GM12878 (cell line): ENCODE data around the gene MBOAT7.

Source experiments
- IRF5 ChIP-seq: fragments of 450-650 bp; IDR thresholded peaks from 2 replicates; pipeline ENCODE4 v1.6.1; 2017; ENCODE audit warnings: borderline replicate concordance
- SIX5 ChIP-seq: IDR thresholded peaks from 2 replicates; pipeline ENCODE4 v1.6.1; 2011; ENCODE audit warnings: mild to moderate bottlenecking, low read depth, low read length, moderate library complexity; ENCODE audit not compliant: severe bottlenecking
- SMARCA5 ChIP-seq: fragments of 450-650 bp; IDR thresholded peaks from 2 replicates; pipeline ENCODE4 v1.6.1; 2017; ENCODE audit warnings: mild to moderate bottlenecking
- ZNF24 ChIP-seq: fragments of 450-650 bp; IDR thresholded peaks from 2 replicates; pipeline ENCODE4 v1.6.1; 2017; ENCODE audit warnings: antibody characterized with exemption, mild to moderate bottlenecking

GRCh38 chr19:54160182-54160811 lies 29.1 kb downstream of the MBOAT7 start:
- no peak for TF ChIP-seq SMARCA5
- no peak for TF ChIP-seq ZNF24
- no peak for TF ChIP-seq SIX5
- TF ChIP-seq IRF5, result no peak
